ENCODE data around the gene RAB20.
"Not testable (repeated sequence)": the region's sequence is repeated elsewhere in the genome, so short reads cannot be mapped to it uniquely, and the experiment has no call there.

RAB20 gene

DNA sequence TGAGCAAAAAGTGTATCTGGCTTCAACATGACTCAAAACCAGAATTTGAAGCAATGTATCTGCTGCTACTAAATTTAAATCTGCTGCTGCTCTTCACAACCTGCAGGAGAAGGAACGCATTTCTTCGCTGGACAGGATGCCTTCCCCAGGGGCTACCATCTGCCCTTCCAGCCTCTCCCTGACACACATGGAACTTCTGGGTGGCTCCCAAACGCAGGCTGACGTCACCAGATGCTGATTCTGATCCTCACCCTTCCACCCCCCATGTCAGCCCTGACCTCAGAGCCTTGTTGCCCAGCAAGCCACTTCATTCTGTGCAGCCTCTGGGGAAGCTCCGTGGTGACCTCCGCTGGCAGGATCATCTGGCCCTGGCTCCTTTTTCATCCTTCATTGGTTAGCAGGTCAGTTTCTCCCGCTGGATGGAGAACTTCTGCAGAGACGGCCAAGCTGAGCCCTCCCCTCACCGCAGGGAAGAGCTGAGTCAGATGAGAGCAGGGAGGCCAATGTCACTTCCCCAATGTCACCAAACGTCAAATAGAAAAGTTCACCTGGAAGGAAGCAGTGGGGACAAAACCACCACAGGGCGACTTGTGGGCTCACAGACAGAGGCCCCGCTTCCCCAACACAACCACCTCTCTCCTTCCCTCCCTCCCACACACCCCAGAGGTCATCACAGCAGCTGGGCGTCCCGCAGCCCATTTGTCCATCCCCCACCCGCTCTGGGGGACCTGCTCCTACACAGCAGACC, 14.0 kb upstream of the RAB20 start:
- DNase-seq (ENCODE audit: low spot score) = peak; percentile 42

DNA sequence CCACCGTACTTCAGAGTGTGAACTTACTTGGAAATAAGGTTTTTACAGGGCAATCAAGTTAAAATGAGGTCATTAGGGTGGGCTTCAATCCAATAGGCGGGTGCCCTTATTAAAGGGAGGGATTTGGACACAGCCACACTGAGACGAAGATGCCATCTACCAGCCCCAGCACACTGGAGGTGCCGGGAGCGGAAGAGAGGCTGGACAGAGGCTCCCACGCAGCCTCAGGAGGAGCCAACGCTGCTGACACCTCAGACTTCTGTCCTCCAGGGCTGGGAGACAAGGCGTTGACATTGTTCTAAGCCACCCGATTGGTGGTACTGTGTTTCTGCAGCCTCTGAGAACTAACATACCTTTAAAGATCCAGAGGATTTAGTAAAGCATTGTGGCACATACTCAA, 12.6 kb upstream of the RAB20 start:
- no peak for DNase-seq (ENCODE audit: low spot score)

DNA sequence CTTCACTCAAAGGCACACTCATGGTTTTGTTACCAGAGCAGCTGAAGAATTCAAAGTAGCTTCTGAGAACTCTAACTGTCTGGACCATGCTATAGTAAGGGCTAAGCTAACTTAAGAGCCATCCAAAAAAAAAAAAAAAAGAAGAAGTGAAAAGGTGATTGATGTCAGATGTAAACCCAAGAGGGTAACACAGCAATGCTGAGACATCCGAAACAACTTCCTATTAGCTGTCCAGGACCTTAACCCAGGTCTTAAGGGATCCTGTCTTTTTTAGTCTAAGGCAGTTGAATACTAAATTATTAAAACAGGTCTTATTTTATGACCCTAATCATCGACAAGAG, 11.2 kb upstream of the RAB20 start:
- DNase-seq (ENCODE audit: low spot score) = no peak

DNA sequence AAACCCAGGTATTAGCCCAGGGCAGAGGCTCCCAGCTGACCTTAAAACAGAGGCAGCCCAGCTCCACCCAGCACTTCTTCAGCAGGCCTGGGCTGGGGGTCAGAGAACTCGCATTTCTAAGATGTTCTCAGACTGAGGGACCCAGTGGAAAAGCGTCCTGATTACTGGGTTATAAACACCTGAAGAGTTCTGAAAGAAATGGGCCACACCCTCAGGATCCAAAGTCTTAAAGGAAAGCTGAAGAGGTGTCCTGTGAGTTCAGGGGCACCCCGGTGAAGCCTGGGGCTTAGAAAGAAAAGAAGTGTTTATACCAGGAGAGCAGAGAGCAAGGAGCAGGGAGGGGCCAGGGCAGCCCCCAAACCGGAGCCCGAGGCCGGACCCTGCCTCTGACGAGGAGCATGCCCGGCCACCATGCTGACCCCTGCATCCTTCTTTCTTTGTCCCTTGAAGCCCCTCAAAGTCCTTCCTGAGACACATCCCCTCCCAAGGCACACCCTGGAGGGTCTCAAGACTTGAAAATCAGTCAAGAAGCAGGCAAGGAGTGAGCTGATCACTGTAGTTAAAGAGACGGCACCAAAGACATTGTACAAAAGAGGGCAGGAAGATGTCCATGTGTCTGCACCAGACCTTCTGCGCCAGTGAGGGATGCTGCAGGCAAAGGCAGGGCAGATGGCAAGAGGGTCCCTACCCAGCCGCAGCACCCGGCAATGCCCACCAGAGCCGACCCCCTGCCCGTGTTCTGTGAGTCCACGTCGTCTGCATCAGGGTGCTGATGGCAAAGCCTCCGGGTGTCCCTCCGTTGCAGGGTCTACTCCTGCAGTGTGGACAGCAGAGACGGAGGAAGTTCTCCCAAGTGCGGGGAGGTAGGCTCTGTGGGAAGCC, 10.6 kb upstream of the RAB20 start:
- no peak for DNase-seq (ENCODE audit: low spot score)

DNA sequence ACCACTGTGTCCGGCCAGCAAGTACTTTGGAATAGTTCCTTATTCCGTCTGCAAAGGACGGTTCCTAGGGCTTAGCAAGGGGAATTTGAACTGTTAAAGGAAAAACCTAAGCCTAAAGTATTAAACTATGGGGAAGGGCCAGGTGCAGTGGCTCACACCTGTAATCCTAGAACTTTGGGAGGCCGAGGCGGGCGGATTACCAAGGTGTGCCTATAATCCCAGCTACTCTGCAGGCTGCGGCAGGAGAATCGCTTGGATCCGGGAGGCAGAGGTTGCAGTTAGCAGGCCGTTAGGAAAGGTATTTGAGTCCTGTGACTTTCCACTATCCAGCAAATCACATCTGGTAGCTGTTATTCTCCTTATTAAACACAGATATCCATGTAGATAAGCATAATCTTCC, 9.4 kb upstream of the RAB20 start:
- no peak for DNase-seq (ENCODE audit: low spot score)

DNA sequence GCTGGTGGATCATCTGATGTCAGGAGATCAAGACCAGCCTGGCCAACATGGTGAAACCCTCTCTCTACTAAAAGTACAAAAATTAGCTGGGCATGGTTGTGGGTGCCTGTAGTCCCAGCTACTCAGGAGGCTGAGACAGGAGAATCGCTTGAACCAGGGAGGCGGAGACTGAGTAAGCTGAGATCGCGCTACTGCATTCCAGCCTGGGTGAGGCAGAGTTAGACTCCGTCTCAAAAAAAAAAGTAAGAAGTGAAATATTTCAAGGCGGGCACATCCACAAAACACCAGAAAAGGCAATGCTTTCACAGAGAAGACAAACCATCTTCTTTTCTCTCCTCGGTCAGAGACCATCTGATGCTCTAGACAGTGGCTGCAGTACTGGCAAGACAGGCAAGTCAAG, 8.4 kb upstream of the RAB20 start:
- not testable (repeated sequence) for DNase-seq (ENCODE audit: low spot score)

DNA sequence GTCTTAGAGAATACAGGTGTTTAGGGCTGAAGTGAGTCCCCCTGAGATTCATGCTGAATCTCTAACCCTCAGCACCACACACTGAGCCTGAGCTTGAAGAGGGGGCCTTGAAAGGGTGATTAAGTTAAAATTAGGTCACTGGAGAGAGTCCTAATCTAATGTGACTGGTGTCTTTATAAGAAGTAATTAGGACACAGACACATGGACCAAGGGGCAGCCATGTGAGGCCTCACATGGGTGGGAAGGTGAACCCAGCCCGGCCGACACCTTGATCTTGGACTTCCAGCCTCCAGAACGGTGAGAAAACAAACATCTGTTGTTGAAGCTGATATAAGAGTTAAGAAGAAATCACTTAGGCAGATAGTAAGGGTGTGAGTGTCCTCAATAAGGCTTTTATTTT, 7.1 kb upstream of the RAB20 start:
- no peak for DNase-seq (ENCODE audit: low spot score)

DNA sequence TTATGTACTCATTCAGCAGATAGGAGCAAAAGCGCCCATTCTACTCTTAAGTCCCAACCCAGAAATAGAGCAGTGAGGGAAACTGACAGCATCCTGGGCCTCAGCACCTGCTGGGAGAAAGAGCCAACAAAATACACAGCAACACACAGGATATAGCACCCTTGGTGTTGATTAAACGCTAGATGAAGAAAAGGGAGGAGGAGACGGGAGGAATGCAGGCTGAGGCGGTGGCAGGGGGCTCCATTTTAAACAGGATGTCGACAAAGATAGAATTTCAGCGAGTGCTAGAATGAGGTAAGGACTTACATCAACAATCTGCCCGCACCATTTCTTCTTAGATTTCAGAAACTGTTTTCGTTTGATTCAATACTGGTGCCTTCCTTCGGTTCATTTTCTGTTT, 4.6 kb upstream of the RAB20 start:
- no peak for DNase-seq (ENCODE audit: low spot score)

DNA sequence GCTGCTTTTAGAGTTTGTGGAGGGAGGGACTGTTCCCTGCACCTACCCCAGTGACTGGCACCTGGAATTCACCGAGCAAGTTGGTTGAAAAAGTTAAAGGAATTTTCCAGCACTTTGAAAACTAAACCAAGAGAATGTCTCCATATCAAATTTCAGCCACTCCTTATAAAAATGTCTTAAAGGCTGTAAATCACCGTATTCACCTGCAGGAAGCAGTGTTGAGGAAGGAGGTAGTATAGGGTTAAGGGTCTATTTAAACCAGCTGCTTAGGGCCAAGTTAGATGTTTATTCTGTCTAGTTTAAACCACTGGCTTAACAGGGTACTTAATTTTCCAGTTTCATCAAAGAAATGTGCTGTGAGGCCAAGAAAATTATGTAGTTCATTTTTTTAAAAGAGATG, 3.8 kb upstream of the RAB20 start:
- no peak for DNase-seq (ENCODE audit: low spot score)

DNA sequence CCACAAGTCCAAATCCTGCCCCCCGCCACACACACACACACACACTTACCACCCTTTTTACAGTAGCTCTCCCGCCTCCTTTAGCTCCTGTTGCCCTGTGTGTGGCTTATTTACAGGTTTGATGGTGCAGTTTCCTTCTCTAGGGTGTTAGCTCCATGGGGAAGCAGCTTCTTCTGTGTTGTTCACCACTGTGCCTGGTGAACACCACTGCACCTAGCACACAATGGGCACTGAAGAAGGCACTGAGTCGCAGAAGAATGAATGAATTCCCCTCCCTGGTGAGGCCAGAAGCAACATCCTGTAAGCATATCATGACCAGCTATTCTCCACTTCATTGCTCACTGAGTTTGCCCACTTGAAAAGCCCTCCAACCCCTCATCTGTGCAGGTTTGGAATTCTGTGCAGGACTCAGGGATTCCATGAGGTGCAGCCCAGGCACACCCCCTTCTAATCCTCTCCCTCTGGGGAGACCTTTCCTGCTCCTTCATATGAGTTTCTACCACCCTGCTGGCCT, 3.0 kb upstream of the RAB20 start:
- DNase-seq (ENCODE audit: low spot score) = no peak

DNA sequence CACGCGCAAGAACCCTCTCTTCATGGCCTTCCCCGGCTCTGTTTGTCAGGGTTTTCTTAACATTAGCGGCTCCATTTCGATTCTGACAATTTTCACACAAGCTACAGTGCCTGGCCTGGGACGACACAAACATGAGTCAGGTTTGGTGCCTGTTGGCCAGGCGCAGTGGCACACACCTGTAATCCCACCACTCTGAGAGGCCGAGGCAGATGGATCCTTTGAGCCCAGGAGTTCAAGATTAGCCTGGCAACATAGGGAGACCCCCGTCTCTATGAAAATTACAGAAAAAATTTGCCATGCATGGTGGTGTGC, 1.9 kb upstream of the RAB20 start:
- DNase-seq (ENCODE audit: low spot score) = no peak

DNA sequence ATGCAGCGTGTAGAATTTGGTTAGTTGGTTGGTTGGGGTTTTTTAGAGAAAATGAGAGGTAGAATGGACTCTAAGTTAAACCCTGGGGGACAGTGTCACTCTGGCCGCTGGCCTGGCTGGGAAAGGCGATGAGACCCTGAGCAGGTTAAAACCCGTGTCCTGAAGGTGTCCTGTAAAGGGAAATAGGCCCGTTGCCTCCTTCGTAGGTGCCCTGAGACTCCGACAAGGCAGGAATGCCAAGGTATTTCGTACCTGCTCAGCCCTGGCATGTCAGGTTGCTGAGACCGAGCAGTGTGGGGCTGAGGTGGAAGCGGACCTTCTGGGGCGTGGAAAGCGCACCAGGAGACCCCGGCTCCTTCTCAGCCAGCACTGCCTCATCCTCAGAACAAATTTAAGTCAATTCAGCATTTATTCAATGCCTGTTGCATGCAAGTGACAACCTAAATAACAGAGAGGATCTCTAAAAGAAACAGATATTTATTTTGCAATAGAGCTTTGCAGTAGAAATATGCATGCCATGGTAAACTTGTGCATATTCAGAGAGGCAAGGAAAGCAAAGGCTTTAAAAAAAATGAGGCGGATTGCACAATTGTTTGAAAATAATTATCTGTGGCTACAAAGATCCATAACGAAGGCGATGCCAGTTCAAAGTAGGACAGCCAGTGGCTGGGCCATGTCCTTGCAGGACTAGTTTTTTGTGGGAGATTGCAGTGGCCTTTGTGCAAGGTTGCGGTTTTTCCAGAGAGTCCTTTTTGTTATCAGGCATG, 1.4 kb upstream of the RAB20 start:
- DNase-seq (ENCODE audit: low spot score) = no peak

DNA sequence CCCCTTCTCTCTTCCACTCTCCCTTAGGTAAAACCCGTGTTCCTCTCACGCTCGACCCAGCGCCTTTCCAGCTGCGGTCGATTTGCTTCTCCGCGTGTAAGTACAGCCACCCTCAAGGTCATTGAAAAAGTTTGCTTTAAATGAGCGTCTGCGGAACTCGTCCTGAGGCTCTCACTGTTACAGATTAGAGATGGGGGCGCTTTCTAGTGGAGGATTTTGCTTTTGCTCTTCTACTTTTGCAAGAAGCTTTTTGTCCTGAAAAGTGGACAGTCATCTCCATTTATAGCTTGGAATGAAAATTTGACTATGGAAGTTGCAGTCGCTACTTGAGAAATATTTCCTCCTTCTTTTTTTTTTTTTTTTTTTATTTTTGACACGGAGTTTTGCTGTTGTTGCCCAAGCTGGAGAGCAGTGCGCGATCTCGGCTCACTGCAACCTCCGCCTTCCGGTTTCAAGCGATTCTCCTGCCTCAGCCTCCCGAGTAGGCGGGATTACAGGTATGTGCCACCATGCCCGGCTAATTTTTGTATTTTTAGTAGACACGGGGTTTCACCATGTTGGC, 595 bp upstream of the RAB20 start:
- peak; percentile 47 for DNase-seq (ENCODE audit: low spot score)

DNA sequence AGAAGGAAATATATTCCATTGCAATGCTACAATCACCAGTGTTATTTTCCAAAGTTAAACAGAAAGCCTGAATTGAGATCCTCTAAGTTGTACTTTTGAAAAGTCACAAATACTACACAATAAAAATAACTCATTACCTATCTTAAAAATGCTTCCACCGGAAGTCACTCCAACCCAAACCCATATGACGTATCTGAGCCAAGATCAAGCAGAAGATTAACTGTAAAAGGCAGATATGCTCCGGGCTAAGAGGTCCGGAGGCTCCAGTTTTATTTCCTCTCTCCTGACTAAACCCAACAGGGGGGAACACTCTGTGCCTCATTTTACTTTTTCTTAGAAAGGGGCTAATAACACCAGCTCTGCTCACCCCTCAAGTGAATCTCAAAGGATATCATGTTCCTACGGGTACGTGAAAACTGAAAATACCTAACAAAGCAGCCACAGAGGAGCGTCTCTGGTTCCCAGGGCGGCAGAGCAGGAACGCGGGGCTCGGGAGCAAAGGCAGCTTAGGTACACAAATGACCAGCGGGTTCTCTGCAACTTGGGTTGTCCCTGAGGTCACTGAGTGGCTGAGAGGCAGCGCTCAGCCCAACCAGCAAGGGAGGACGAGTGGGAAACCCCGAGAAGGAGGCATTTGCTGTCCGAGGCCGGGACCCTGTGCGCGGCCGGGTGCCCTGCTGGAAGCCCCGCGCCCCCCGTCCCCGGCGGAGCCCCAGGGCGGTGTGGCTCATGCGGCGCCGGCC, 750 bp downstream of the RAB20 start:
- DNase-seq (ENCODE audit: low spot score) = peak; percentile 61

DNA sequence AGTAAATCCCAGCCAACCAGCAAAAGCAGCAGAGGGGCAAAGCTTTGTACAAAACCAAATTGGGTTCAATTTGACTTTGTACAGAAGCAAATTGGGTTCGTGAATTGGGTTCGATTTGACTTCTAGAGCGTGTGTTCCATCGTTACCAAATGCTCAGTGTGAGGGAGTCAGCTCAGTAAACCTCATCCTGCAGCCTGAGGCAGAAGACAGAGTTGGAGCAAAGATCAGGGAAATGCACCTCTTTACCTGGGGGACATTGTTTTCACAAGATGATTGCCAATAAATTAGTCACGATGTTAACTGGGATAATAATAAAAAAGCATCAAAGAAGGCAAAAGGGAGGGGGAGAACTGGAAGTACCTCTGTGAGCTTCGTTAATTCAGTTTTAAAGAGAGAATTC, 1.5 kb downstream of the RAB20 start:
- no peak for DNase-seq (ENCODE audit: low spot score)

DNA sequence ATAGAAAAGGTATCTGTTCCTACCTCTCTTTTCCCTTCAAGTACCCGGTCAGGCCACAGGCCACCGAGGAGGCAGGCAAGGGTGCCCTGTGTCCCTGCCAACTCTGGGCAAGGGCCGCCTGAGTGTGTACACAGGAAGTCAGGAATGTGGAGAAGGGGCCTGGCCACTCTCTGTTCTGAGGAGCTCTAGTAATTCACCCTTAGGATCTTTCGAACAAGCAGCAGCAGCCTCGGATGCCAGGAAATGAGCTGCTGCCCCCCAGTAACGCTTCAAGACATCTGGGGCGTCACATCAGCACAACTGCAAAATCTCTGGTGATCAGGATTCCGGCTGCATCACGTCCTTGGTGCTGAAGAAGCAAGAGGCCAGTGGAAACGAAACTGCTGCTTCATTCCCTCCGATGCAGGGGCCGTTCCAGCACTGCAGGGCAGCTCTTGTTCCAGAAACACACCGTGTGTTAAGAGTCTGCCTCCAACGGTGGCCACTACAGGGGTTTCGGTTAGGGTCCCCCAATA, 2.0 kb downstream of the RAB20 start:
- peak; percentile 82 for DNase-seq (ENCODE audit: low spot score)

DNA sequence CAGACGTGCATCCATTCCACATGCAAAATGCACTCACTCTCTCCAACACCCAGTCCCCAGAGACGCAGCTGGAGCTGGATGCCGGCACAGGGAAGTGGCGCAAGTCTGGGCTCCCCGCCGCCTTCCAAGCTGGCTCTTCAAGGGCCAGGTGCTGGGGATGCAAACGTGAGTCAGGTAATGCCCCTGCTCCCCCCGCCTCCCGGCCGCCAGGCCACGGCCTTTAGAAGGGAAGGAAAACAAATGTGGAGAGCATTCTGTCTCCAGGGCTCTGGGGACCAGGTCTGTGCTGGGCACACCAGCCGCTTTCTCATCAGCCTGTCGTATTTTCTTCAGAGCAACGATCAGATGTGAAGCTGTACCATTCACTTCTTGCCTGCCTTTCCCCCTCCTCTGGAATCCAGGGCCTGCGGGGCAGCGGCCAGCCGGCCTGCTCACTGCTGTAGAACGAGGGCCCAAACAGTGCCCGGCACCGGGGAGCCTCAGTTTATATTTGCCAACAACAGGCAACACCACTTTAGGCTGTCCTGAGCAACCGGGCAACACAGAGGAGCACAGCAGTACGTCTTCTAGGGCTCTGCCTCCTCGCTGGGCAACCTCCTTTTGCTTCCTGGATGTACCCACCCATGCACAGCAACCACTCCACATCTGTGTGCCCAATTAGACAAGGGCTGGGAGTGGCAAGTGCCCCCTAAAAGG, 3.8 kb downstream of the RAB20 start:
- DNase-seq (ENCODE audit: low spot score) = no peak

DNA sequence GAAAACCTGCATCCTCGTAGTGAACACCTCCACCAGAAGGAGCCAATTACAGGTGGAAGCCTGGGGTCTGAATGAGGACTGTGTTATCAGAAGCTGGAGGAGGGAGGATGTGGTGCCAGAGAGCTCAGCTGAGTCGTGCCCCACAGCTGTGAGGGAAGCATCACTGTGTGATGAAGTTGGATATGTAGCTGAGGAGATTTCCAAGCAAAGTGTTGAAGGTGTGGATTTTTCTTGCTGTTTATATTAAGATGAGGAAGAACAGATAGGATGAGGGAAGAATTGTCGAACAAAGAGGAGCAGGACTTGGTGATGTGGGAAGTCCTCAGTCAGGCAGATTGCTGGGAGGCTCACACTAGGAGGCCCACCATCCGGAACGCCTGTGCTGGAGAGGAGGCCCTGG, 4.4 kb downstream of the RAB20 start:
- no peak for DNase-seq (ENCODE audit: low spot score)

DNA sequence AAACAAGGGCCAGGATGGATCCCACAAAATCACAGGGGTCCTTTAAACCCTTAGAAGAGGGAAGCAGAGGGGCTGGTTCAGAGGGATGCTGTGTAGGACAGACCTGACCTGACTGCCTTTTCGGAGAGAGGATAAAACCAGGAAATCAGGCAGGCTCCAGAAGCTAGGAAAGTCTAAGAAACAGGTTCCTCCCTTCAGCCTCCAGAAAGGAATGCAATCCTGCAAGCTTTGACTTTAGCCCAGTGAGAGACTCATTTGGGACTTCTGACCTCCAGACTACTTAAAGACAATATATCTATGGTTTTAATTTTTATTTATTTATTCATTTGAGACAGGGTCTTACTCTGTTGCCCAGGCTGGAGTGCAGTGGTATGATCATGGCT, 5.3 kb downstream of the RAB20 start:
- no peak for DNase-seq (ENCODE audit: low spot score)

DNA sequence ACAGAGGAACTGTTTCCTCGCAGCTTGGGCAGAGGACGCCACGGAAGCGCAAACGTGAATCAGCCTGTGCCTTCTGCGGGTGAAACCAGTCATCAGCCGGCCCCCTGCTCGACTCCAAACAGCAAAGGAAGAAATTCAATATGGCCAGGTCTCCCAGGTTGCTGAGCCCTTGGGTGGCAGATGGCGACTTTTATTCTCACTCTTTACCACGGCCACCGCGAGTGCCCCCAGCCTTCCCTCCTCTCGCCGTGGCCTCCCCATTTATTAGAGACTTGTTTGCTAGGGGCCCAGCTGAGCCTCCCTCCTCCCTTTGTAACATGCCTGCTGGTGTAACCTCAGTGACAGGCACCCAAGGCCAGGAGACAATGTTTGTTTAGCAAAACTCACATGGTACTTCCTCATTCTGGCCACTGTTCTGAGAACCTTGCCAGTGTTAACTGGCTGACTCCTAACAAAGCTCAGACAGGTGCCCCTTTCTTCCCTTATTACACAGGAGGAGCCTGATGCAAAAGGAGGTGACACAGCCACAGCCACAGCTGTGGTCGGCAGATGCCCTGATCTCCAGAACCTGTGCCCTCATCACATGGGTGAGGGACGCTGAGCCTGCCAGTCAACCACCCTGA, 5.8 kb downstream of the RAB20 start:
- no peak for DNase-seq (ENCODE audit: low spot score)

DNA sequence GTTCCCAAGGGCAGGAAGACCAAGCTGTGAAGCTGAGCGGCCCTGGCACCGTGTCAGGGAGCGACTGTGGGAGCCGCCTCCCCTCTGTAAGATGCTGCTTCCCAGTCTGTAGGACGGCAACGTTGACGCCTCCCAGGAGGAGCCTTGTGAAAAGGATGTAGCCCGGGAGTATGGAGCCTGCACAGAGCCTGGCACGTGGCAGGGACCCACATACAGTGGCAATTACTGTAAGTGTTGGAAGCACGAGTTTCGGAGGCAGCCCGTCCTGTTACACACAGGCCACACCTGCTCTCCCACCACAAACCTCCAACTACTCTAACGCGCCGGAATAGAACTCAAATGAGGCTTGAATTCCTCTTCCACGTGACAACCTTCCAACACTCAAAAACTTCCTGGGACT, 6.6 kb downstream of the RAB20 start:
- no peak for DNase-seq (ENCODE audit: low spot score)
